RWPE1 (cell line): Measurements from ENCODE around the gene P2RX5.
A peak's percentile ranks its signal among the peaks of the same experiment; 100 is the strongest.

Source experiments
- CTCF ChIA-PET: fragments of 350-600 bp; sonication (Branson Sonifier 250); formaldehyde crosslinking; extraction: SDS; loops from one replicate; lab custom pipeline; 2021; lab: Yijun Ruan, JAX
- POLR2A ChIA-PET: fragments of 400-600 bp; formaldehyde crosslinking; extraction: SDS; loops from one replicate; lab custom pipeline; 2020; ENCODE audit warnings: antibody characterized with exemption; ENCODE audit not compliant: low non-redundant PET; lab: Yijun Ruan, JAX
- DNase-seq: peaks from one replicate; pipeline ENCODE4 v3.0.0; 2012; ENCODE audit warnings: low spot score
- H3K27ac ChIP-seq: fragments of 450-650 bp; 2 replicates; pipeline ENCODE4 v1.5.1; 2017
- CTCF ChIP-seq: fragments of 450-650 bp; conservative IDR thresholded peaks from 2 replicates; pipeline ENCODE4 v1.5.1; 2017; ENCODE audit warnings: low read depth, mild to moderate bottlenecking

Gene P2RX5

GRCh38 chr17:3656755-3657587 is 39.0 kb downstream of the P2RX5 start:
- no peak for TF ChIP-seq CTCF
- peak overlapping the region; percentile 92 for H3K27ac ChIP-seq
- ChIA-PET POLR2A (no interaction called here), CTCF (no interaction called here)
- DNase-seq, result no peak

- DNase-seq, result no peak
- no peak for TF ChIP-seq CTCF
- ChIA-PET CTCF (no interaction called here), POLR2A (no interaction called here)
- peak overlapping the region; percentile 92; the same call in 1 of the 2 replicates for H3K27ac ChIP-seq
These were observed 39.6 kb downstream of the P2RX5 start for GRCh38 chr17:3656353-3656752.

DNA sequence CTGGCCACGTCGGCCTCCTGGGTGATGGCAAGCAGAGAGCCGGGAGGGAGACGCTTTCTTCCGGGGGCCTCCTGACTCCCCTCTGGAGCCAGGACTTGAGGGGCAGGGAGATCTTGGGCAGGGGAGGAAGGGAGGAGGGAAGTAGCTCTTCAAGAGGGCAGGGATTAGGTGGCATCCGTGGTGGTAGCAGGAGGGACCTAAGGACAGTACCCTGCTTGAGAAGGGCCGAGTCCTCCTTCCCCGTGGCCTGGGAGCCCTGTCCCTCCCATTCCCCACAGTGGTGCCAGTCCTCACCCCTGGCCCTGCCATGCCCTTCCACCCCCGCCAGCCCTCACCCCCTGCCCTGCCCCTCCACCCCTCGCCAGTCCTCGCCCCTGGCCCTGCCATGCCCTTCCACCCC is 40.2 kb downstream of the P2RX5 start:
- TF ChIP-seq CTCF, result no peak
- DNase-seq, result no peak
- ChIA-PET CTCF (no interaction called here), POLR2A (interaction anchor here (0.8 kb wide), 1 partner anchor 11 kb away, joined by 4 read pairs; no protein-coding TSS in a partner anchor)
- no peak overlapping the region for H3K27ac ChIP-seq

GRCh38 chr17:3647769-3648555 is 48.0 kb downstream of the P2RX5 start:
- ChIA-PET POLR2A (interaction anchor here (0.7 kb wide), 1 partner anchor 19 kb away, joined by 3 read pairs; no protein-coding TSS in a partner anchor), CTCF (interaction anchor here (0.5 to 2.2 kb wide), 9 partner anchors 11 to 799 kb away, joined by 3 to 12 read pairs (median 5); partner anchors contain the start of genes CTNS and SHPK)
- TF ChIP-seq CTCF, result peak; percentile 53
- no peak for DNase-seq
- H3K27ac ChIP-seq, result peak overlapping the region; percentile 12; the same call in 1 of the 2 replicates

DNA sequence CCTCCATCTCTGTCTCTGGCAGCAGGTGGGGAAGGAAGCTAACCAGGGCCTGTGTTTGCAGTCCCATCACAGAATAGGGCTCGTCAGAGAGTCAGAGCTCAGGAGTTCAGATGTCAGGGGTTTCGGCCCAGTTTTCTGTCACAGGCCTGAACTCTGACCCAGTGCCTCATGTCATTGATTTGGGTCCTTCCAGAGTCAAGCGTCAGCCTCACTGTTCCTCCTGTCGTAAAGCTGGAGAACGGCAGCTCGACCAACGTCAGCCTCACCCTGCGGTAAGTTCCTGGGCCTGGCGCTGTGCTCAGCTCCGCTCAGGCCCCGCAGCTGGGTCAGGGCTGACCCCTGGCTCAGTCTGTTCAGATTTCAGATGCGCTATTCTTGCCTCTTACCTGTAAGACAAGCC is 48.7 kb downstream of the P2RX5 start:
- CTCF ChIA-PET, result interaction anchor here (0.6 to 2.2 kb wide), 4 partner anchors 11 to 603 kb away, joined by 3 to 12 read pairs (median 6); partner anchors contain the start of genes CTNS and SHPK
- POLR2A ChIA-PET, result no interaction called here
- DNase-seq, result no peak
- TF ChIP-seq CTCF, result no peak
- peak overlapping the region; percentile 12; the same call in 1 of the 2 replicates for H3K27ac ChIP-seq

DNA sequence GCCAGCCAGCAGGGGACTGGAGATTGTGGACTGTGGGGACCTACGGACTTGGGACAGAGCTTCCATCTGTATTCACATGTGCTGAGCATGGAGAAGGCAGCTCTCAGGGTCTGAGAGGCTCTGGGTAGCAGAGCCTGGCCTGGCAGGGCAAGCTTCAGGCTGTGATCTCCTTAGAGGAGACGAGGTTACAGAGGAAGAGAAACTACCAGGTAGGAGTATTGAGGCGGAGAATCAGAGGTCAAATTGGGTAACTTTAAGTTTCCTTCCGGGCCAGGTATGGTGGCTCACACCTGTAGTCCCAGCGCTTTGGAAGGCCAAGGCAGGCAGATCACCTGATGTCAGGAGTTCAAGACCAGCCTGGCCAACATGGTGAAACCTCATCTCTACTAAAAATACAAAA is 50.6 kb downstream of the P2RX5 start:
- TF ChIP-seq CTCF, result no peak
- CTCF ChIA-PET, result no interaction called here
- POLR2A ChIA-PET, result no interaction called here
- DNase-seq, result no peak
- no peak overlapping the region; the same call in 1 of the 2 replicates for H3K27ac ChIP-seq
